Measurements from ENCODE around the gene SLFNL1.

The SLFNL1 gene

DNA sequence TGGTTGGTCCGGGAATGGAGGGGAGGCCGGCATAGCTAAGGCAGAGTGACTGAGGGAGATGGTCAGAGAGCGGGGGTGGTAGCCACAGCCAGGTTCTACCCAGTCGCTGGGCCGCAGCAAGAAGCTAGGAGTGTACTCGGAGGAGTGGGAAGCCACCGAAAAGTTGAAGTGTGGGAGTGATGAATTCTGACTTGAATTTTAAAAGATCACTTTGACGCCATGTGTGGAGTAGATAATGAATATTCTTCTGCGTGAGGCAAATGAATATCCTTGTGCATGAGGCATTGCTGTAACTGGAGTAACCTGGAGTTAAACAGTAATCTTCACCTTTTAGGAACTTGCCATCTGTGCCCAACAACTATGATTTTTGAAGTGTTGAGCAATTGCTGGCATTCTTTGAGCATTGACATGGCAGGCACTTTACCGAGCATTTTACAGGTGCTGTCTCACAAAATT is 35.2 kb downstream of the SLFNL1 start:
- no peak for DNase-seq (ENCODE audit: low spot score)

DNA sequence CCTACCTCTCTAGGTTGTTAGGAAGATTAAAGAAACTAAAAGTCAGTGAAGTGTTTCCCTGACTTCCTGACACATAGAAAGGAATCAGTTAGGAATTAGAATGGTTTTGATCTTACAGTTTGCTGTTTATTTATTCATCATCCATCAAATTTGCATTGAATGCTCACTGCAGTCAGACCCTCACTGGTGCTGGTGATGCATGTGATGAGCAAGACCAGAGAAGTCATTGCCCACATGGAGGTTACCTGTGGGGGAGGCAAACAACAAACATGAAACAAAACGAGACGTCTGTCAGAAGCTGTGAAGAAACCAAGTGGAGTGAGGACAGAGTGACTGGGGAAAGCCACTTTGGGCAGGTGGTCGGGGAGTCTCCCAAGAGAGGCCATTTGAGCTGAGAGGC is 35.6 kb downstream of the SLFNL1 start:
- no peak for DNase-seq (ENCODE audit: low spot score)

DNA sequence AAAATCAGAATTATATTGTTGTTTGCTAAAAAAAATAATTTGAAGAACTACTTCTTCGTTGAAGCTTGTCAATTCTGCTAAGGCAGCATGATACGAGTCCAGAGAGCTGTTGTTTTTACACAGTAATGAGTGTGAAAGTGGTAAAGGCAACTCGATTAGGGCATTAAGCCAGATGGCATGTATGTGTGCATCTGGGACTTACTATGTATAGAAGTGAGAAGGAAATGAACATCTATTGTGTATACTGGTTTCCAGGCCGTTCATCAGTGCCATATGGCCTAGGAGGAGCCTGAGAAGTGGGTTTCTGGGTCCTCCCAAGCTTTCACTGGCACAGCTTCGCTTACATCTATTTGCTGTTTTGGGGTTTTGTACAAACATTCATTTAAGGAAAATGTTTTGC is 36.4 kb downstream of the SLFNL1 start:
- peak; percentile 38 for DNase-seq (ENCODE audit: low spot score)

DNA sequence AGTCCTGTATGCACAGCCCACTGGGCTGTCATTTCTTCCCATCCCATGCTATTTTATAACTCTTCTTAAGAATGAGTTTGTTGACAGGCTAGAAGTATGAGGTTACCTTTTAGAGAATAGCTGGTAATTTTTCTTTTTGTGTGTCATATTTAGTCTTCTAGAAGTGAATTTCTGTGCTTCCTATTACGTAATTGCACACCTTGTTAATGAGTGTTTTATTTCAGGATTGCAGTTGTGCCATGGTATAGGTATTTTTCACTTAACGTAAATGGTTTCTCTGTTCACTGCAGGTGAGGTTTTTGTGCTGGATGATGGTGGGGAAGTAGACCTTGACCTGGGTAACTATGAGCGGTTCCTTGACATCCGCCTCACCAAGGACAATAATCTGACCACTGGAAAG is 37.0 kb downstream of the SLFNL1 start:
- DNase-seq (ENCODE audit: low spot score): no peak

DNA sequence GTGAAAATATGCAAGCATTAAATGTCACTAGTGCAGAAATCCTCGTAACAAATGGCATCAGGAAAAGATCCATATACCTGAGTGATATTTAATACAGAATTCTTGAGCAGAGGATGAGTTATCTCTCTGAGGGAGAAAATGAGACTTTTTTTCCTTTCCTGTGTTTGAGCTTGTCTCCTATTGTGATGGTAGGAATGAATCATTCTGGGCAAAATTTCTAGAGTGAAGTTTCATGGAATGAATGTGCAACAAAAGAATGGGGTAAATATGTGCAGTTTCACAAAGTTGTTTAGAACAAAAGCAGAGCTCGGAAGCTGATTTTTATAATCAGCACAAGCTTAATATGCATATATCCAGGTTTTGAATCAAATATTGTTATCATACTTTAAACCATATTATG is 37.5 kb downstream of the SLFNL1 start:
- no peak for DNase-seq (ENCODE audit: low spot score)

DNA sequence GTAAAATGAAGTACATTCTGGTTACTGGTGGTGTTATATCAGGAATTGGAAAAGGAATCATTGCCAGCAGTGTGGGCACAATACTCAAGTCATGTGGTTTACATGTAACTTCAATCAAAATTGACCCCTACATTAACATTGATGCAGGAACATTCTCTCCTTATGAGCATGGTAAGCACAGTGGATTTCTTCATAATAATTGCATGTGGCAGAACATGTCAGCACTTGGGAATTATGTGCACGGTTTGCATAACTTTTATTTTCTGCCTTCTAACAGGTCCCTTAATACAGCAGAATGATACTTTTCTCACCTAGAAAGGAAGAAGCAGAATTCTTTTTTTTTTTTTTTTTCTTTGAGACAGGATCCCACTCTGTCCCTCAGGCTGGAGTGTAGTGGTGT is 38.2 kb downstream of the SLFNL1 start:
- no peak for DNase-seq (ENCODE audit: low spot score)

DNA sequence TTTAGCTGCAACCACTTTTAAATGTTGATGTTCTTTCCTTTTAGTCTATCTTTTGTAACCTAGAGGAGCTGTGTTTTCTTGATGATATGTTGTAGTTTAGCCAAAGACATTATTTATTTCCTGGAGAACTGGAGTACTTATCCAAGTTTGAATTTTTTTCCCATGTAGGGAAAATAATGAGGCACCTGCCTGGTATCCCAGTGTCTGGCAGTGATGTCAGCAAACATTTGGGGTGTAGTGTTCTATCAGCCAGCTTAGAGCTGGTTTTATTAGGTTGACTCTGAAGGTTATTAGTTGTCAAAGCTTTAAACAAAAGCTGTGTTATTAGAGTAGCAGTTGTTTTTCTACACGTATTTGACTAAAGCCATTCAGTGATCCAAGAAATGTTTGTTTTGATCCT is 38.8 kb downstream of the SLFNL1 start:
- DNase-seq (ENCODE audit: low spot score): no peak

DNA sequence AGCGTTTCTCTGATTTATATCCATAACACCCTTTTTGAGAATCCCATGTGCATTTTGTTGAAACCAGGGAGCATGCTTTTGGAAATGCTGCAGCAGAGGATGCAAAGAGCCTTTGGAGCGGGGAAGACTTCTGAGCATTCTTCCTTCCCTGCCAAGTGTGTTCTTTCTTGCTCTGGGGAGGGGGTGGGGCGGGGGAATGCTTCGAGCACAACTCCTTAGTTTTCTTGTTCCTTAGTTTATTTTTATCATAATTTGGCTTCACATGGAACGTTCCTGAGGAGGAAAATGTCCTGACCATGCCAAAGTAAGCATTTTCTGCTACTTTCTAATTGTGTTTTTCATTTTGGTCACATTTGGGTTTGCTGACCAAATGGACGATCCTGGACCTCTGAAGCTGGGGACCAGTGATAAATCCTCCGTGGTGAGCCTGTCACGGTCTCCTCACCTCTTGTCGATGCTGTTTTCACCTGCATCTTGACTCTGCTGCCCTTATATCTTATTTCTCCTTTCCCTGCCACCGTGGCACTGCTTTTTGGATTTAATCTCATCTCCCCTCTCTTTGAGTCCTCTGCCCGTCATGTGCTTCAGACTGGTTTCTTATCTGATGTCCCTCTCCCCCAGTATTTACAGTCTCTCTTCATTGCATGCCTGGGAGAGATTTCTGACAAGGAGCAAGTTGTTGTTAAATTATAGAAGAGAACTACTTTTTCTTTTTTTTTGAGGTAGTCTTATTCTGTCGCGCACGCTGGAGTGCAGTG is 39.7 kb downstream of the SLFNL1 start:
- no peak for DNase-seq (ENCODE audit: low spot score)

DNA sequence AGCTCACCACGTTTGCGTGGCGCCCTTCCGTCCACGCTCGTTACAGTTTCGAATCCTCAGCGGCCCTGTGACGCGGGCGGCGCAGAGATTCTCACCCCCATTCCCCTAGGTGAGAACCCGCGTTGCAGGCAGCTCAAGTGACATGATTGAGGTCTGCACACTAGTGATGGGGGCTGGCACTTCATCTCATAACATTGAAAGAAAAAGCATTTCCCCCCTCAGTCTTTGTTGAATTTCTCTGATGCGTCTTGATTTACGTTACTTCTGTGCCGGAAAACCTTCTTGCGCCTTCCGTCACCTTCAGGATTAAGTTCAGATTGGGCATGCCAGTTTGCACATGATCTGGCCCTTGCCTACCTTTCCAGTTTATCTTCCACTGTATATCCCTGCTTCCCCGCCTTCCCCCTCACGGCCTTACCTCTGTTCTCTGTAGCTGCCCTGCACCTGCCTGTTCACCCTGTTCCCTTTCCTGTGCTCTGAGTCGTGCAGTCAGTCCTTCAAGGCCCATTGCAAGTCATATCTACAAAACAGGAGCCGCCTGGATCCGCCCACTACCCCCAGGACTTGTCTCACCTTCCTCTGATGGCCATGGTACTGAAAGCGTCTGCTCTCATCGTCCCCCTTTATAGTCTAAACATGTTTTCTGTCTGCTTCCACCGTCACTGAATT is 40.9 kb downstream of the SLFNL1 start:
- DNase-seq (ENCODE audit: low spot score): peak; percentile 34

DNA sequence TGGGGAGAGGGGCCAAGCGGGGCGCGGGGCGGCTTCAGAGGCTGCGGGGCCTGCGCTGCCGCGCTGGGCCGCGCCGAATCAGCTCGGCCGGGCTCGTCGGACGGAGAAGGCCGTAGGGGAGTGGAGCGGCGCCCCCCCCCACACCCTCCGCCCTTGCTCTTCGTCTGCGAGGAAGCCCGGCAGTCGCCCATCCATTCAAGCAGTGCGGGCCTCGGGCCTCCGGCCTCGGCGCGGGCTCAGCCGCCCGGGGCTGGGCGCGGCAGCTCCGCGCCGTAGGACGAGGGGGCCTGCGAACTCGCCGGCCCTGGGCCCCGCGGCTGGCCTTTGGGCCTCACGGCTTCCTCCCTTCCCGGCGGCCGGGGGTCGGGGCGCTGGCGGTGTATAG is 41.5 kb downstream of the SLFNL1 start:
- no peak for DNase-seq (ENCODE audit: low spot score)

DNA sequence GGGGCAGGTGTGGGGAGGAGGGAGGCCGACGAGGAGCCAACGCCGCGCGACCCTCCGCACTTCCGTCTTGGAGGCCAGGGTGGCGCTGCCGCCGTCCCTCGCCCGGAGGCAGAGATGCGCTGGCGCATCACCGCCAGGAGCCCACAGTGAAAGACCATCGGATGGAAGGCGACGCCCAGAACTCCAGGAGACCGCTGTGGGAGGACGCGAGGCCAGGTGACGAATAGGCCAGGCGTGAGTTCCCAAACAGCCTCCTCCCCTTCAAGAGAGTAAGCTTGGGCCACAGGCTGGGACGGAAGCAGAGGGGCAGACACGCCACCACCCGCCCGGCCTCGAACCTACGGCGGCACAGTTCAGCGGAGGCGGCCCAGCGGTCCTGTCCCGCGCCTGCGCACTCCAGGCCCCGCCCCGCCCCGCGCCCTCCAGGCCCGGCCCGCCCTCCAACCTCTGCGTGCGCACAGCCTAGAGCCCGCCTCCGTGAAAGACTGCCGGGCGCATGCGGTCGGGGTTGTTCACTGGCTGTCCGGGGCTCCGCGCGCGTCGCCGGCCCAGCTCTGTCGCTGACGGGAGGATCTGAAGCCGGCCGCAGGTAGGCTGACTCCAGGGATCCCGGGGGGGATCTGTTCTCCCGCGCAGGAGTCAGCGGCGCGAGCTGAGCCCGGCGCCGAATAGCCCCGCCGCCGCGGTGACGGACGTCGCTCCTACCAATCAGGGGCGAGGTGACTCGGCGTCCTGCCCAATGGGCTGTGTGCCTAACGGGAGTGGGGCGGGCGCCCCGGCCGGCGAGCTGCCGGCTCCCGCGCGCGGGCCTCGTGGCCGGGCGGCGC is 42.1 kb downstream of the SLFNL1 start, which contains the start of gene CTPS1:
Gene CTPS1, plus strand, starts transcription at position 456 of the 827 bp plus-strand sequence. CDS start 3,595 bp downstream, outside the sequence.
- DNase-seq (ENCODE audit: low spot score): peak; percentile 99

DNA sequence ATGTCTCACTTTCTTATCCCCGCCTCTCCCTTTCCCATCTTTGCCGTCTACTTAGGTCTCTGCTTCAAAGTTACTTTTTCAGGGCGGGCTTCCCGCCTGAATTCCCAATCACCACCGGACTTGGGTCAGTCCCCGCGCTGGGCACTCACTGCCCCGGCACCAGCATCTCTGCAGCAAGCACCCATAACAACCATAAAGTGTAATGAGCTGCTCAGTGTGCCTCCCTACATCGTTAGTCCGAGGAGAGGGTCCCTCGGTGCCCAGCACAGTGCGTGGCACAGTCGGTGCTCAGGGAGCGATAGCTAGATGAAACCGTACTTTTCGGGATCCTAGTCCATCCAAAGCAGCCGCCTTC is 42.7 kb downstream of the SLFNL1 start:
- no peak for DNase-seq (ENCODE audit: low spot score)

DNA sequence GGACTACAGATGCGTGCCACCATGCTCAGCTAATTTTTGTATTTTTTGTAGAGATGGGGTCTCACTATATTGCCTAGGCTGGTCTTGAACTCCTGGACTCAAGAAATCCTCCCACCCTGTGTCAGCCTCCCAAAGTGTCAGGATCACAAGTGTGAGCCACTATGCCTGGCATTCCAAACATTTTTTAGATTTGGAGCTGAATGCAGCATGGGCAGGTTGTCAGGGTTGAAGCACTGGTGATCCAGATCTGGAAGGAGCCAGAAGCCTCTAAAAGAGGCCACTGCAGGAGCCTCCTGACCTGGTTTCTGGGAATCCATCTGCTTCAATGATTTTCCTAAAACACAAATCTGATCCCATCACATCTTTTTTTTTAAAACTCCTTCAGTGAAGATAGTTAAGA is 43.8 kb downstream of the SLFNL1 start:
- DNase-seq (ENCODE audit: low spot score): no peak

DNA sequence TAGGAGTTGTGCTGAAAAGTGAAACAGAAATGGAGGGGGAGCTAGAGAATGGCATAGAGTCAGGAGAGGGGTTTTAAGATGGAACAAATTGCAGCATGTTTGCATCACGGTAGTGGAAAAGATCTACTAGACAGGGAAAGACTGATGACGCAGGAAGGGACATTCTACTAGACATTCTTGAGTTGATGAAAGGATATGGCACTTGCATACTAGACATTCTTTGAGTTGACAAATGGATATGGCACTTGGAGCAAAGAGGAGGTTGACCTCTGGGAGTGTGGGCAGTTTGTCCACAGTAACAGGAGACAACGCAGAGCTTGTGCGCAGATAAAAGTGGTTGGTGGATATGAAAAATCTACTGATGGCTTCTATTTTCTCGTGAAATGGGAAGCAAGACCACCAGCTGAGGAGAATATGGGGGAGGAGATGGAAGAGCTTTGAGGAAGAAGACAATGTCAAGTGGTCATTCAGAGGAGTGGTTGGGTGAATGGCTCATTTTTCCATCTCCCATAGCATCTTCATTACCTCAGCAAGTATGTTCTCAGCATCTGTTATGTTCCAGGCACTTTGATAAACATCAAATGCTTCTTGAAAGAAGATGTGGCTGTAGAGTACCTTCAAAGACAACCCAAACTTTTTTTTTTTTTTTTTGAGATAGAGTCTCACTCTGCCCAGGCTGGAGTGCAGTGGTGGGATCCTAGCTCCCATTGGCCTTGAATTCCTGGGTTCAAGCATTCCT is 44.4 kb downstream of the SLFNL1 start:
- DNase-seq (ENCODE audit: low spot score): no peak

DNA sequence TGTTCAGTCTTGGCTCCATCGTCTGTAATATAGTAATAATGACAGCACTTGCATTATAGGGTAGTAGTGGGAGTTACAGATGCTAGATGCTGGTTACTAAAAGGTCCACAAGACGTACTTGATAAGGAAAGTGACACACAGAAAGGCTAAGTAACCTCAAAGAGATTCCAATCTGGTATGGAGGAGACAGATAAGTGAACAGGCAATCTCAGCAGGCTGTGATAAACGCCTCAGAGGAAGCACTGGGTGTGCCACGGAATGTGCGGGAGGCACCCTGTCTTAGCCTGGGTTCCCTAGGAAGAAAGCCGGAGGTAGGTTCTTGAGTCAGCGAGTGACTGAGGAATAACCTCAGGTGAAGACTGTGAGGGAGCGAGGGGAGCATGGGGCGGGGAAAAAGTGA is 46.6 kb downstream of the SLFNL1 start:
- DNase-seq (ENCODE audit: low spot score): no peak

DNA sequence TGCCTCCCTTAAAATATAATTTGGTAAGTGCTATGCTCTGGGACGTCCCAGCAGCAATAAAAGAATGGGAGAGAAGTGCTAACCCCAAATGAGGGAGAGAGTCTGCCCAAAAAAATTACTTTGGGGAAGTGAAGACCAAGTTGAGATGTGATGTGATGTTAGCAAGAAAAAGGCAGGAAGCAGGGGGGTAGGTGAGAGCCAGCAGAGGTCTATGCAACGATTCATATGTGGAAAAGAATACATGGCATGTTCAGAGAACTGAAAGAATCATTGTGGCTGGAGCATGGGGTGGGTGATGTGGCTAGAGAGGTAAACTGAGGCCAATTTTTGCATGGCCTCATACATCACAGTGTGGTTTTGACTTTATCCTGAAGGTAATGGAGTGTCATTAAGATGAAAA is 47.6 kb downstream of the SLFNL1 start:
- DNase-seq (ENCODE audit: low spot score): no peak

DNA sequence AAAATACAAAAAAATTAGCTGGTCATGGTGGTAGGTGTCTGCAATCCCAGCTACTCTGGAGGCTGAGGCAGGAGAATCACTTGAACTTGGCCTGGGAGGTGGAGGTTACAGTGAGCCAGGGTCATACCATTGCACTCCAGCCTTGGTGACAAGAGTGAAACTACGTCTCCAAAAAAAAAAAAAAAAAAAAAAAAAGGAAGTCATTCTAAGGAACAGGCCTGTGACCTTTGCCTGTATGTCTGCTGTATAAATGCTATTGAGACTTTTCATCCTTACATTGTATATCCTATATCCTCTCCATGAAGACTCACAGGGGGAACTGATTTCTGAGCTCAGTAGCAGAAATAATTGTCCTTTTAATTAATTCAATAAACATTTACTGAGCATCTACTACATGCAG is 49.6 kb downstream of the SLFNL1 start:
- no peak for DNase-seq (ENCODE audit: low spot score)

DNA sequence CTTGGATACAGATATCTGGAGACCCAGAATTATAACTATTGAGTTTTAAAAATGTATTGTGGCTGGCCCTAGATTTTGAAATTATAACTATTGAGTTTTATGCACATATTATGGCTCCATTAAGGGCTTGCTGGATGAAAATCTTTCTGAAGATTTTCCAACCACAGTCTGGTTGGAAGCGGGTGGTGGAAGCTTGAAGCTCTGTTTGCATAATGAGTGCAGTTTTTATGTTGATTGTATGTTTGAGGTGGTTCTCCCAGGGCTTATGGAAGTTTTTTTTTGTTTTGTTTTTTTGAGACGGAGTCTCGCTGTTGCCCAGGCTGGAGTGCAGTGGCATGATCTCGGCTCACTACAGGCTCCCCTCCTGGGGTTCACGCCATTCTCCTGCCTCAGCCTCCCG is 52.1 kb downstream of the SLFNL1 start:
- no peak for DNase-seq (ENCODE audit: low spot score)

DNA sequence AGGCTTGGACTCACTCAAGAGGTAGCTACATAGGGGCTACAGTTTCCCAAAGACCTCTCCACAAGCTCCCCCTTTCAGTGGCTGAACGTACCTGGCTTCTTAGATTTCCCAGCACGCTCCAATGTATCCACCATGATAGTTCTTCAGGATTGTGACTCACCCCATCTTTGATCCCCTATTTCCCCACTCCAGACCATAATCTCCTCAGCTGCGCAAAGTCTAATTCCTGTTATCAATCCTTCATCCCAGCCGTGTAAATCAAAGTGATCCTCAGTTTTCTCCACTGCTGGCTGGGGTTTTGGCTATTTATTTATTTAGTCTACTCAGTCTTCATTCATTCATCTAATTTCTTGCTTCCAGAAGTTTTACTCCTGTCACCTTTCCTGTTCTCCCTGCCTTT is 55.1 kb downstream of the SLFNL1 start:
- DNase-seq (ENCODE audit: low spot score): no peak
